Hematopoietic multipotent progenitor cell treated with erythropoietin and hydrocortisone succinate and interleukin-3 and kit ligand, for 17 days (in vitro differentiated cells): ENCODE measurements around the gene PDE7B.

Experiments used
- DNase-seq: peaks from one replicate; pipeline ENCODE4 v3.0.0-alpha.2; 2015; ENCODE audit warnings: low spot score

The PDE7B gene

GRCh38 chr6:135990439-135990838, 138.9 kb downstream of the PDE7B start:
- DNase-seq: no peak

GRCh38 chr6:135990855-135991464, 139.5 kb downstream of the PDE7B start:
- no peak for DNase-seq

GRCh38 chr6:135992739-135993138, 141.2 kb downstream of the PDE7B start:
- DNase-seq: no peak

- no peak for DNase-seq
Measured at GRCh38 chr6:135993361-135993760, 141.9 kb downstream of the PDE7B start.

GRCh38 chr6:135994857-135995544, 143.5 kb downstream of the PDE7B start:
- DNase-seq: no peak

GRCh38 chr6:135995545-135995898, 144.0 kb downstream of the PDE7B start:
- no peak for DNase-seq

GRCh38 chr6:135996668-135997067, 145.2 kb downstream of the PDE7B start:
- no peak for DNase-seq

GRCh38 chr6:135999393-135999792, 147.9 kb downstream of the PDE7B start:
- no peak for DNase-seq

GRCh38 chr6:136007345-136007744, 155.8 kb downstream of the PDE7B start:
- DNase-seq: no peak

- DNase-seq: no peak
Measured at GRCh38 chr6:136011475-136011874, 160.0 kb downstream of the PDE7B start.

- no peak for DNase-seq
Measured at GRCh38 chr6:136012198-136012887, 160.8 kb downstream of the PDE7B start.

- DNase-seq: no peak
Measured at GRCh38 chr6:136012943-136013342, 161.4 kb downstream of the PDE7B start.

- DNase-seq: no peak
Measured at GRCh38 chr6:136014454-136015437, 163.2 kb downstream of the PDE7B start.

- no peak for DNase-seq
Measured at GRCh38 chr6:136015531-136015930, 164.0 kb downstream of the PDE7B start.

- no peak for DNase-seq
Measured at GRCh38 chr6:136016228-136017225, 165.0 kb downstream of the PDE7B start.

- no peak for DNase-seq
Measured at GRCh38 chr6:136020691-136021090, 169.2 kb downstream of the PDE7B start.

GRCh38 chr6:136022224-136022874, 170.8 kb downstream of the PDE7B start:
- no peak for DNase-seq

GRCh38 chr6:136024711-136025110, 173.2 kb downstream of the PDE7B start:
- no peak for DNase-seq

GRCh38 chr6:136025736-136026135, 174.2 kb downstream of the PDE7B start:
- DNase-seq: no peak

- no peak for DNase-seq
Measured at GRCh38 chr6:136030131-136030530, 178.6 kb downstream of the PDE7B start.
